Neural cell (in vitro differentiated cells): ENCODE measurements around the gene KHDC1L. TPM values are rescaled to one million over a fixed set of nuclear protein-coding genes. Genes with fewer than 3 reads are reported as not detected.

ENCODE experiments used
- H2AFZ ChIP-seq: fragments of 200-600, 300-800 bp; sonication (generic), shearing (Covaris generic); 2 replicates; pipeline ENCODE4 v1.6.0; 2014; ENCODE audit warnings: low read depth, mild to moderate bottlenecking, antibody characterized with exemption, low read length, moderate library complexity
- H3F3A ChIP-seq: fragments of 200-600 bp; shearing (Covaris generic); 2 replicates; pipeline ENCODE4 v1.6.1; 2016; ENCODE audit warnings: mild to moderate bottlenecking, moderate library complexity, mixed read lengths, antibody characterized with exemption, low read length; ENCODE audit not compliant: insufficient read depth, poor library complexity, severe bottlenecking
- H3K27ac ChIP-seq: fragments of 200-600, 300-800 bp; sonication (generic), shearing (Covaris generic); 2 replicates; pipeline ENCODE4 v1.5.1; 2014; ENCODE audit warnings: mild to moderate bottlenecking, low read length, moderate library complexity
- H3K27me3 ChIP-seq: fragments of 300-800, 200-600 bp; sonication (generic), shearing (Covaris generic); 2 replicates; pipeline ENCODE4 v1.6.0; 2014; ENCODE audit warnings: mild to moderate bottlenecking, low read depth, low read length, moderate library complexity; ENCODE audit not compliant: insufficient read depth
- H3K36me3 ChIP-seq: fragments of 300-800, 200-600 bp; sonication (generic), shearing (Covaris generic); 2 replicates; pipeline ENCODE4 v1.5.1; 2014; ENCODE audit warnings: mild to moderate bottlenecking, antibody characterized with exemption, low read length, moderate library complexity; ENCODE audit not compliant: insufficient read depth
- H3K4me2 ChIP-seq: fragments of 300-800, 200-600 bp; sonication (generic), shearing (Covaris generic); 2 replicates; pipeline ENCODE4 v1.6.0; 2014; ENCODE audit warnings: mild to moderate bottlenecking, low read length
- H3K4me3 ChIP-seq: fragments of 300-800, 200-600 bp; sonication (generic), shearing (Covaris generic); 2 replicates; pipeline ENCODE4 v1.5.1; 2014; ENCODE audit warnings: mild to moderate bottlenecking, low read length, moderate library complexity
- H3K79me2 ChIP-seq: fragments of 200-600 bp; shearing (Covaris generic); replicated peaks from 2 replicates; pipeline ENCODE4 v1.6.0; 2014; ENCODE audit warnings: mild to moderate bottlenecking, low read length, moderate library complexity; ENCODE audit not compliant: insufficient read depth
- H3K9ac ChIP-seq: fragments of 300-800, 200-600 bp; sonication (generic), shearing (Covaris generic); 2 replicates; pipeline ENCODE4 v1.6.1; 2016; ENCODE audit warnings: mild to moderate bottlenecking, low read length, mixed read lengths
- H3K9me2 ChIP-seq: fragments of 200-600 bp; shearing (Covaris generic); 2 replicates; pipeline ENCODE4 v1.6.1; 2016; ENCODE audit warnings: mild to moderate bottlenecking, low read length, mixed read lengths; ENCODE audit not compliant: insufficient read depth
- H3K9me3 ChIP-seq: fragments of 200-600, 300-800 bp; sonication (generic), shearing (Covaris generic); 2 replicates; pipeline ENCODE4 v1.6.1; 2016; ENCODE audit warnings: mild to moderate bottlenecking, mixed run types, low read length, moderate library complexity, mixed read lengths
- H4K20me1 ChIP-seq: fragments of 200-600 bp; shearing (Covaris generic); 2 replicates; pipeline ENCODE4 v1.6.1; 2016; ENCODE audit warnings: mild to moderate bottlenecking, mixed run types; ENCODE audit not compliant: insufficient read depth
- EP300 ChIP-seq: fragments of 450-650 bp; conservative IDR thresholded peaks from 2 replicates; pipeline ENCODE4 v1.6.1; 2014; ENCODE audit warnings: antibody characterized with exemption, mild to moderate bottlenecking, moderate library complexity; ENCODE audit not compliant: poor library complexity, severe bottlenecking
- EZH2 ChIP-seq: fragments of 200-600, 300-800 bp; shearing (Covaris generic), sonication (generic); IDR thresholded peaks from 2 replicates; pipeline ENCODE4 v1.6.1; 2014; ENCODE audit warnings: antibody characterized with exemption, low read length, borderline replicate concordance, mild to moderate bottlenecking; ENCODE audit not compliant: insufficient read depth, poor library complexity, severe bottlenecking
- MXI1 ChIP-seq: fragments of 450-650 bp; conservative IDR thresholded peaks from 2 replicates; pipeline ENCODE4 v1.6.1; 2014; ENCODE audit warnings: antibody characterized with exemption, mild to moderate bottlenecking; ENCODE audit not compliant: poor library complexity, severe bottlenecking
- POLR2AphosphoS5 ChIP-seq: IDR thresholded peaks from 2 replicates; pipeline ENCODE4 v1.6.1; 2012
- RAD21 ChIP-seq: fragments of 450-650 bp; conservative IDR thresholded peaks from 2 replicates; pipeline ENCODE4 v1.6.1; 2014; ENCODE audit warnings: antibody characterized with exemption, mild to moderate bottlenecking, moderate library complexity
- SMC3 ChIP-seq: fragments of 450-650 bp; conservative IDR thresholded peaks from 2 replicates; pipeline ENCODE4 v1.6.1; 2014; ENCODE audit warnings: antibody characterized with exemption, mild to moderate bottlenecking, moderate library complexity; ENCODE audit not compliant: poor library complexity
- TAF1 ChIP-seq: IDR thresholded peaks from 2 replicates; pipeline ENCODE4 v1.6.1; 2012; ENCODE audit warnings: low read depth
- polyA plus RNA-seq: library from polyadenylated mRNA; depleted of rRNA; stranded (reverse); fragments of >200 nt; gene quantifications from 2 replicates; pipeline ENCODE4 v1.2.3, GENCODE V29; 2014
- TF ChIP-seq, protein P1 (sequence below): fragments of 450-650 bp; IDR thresholded peaks from 2 replicates; pipeline ENCODE4 v1.5.1; 2014; ENCODE audit warnings: antibody characterized with exemption, mild to moderate bottlenecking, moderate library complexity; ENCODE audit not compliant: poor library complexity, severe bottlenecking
- TF ChIP-seq, protein P2 (sequence below): IDR thresholded peaks from 2 replicates; pipeline ENCODE4 v1.6.1; 2012; ENCODE audit warnings: borderline replicate concordance

Gene KHDC1L
- polyA plus RNA-seq, 1 donor from 2014 or later, result not detected

DNA sequence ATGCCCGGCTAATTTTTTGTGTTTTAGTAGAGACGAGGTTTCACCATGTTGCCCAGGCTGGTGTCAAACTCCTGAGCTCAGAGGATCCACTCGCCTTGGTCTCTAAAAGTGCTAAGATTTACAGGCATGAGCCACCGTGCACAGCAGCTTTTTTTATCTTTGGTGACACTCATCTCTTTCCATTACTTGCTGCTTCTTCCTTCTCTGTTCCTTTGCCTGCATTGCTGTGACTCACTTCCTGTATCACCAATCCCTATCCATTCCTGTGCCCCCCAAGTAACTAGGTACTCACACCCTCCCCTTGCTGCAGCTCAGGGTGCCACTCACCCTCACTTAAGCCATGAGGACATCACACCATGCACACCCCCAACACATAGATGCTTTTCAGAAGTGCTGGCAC is 24.6 kb downstream of the KHDC1L start:
- Histone ChIP-seq H3F3A (no peaks in the 10 kb centered on the region), H3K27me3 (no peaks in the 10 kb centered on the region), H3K4me2 (no peak overlapping the region), H3K79me2 (no peaks in the 10 kb centered on the region), H2AFZ (no peak overlapping the region), H4K20me1 (no peaks in the 10 kb centered on the region), H3K36me3 (no peaks in the 10 kb centered on the region), H3K4me3 (no peak overlapping the region), H3K9me2 (no peaks in the 10 kb centered on the region), H3K9ac (no peak overlapping the region), H3K9me3 (no peaks in the 10 kb centered on the region), H3K27ac (no peak overlapping the region)
- TF ChIP-seq RAD21 (no peak), TAF1 (no peak), EP300 (no peak), EZH2 (no peak), POLR2AphosphoS5 (no peak), MXI1 (no peak), SMC3 (no peak)
- TF ChIP-seq, protein P1, sequence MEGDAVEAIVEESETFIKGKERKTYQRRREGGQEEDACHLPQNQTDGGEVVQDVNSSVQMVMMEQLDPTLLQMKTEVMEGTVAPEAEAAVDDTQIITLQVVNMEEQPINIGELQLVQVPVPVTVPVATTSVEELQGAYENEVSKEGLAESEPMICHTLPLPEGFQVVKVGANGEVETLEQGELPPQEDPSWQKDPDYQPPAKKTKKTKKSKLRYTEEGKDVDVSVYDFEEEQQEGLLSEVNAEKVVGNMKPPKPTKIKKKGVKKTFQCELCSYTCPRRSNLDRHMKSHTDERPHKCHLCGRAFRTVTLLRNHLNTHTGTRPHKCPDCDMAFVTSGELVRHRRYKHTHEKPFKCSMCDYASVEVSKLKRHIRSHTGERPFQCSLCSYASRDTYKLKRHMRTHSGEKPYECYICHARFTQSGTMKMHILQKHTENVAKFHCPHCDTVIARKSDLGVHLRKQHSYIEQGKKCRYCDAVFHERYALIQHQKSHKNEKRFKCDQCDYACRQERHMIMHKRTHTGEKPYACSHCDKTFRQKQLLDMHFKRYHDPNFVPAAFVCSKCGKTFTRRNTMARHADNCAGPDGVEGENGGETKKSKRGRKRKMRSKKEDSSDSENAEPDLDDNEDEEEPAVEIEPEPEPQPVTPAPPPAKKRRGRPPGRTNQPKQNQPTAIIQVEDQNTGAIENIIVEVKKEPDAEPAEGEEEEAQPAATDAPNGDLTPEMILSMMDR, result no peak
- TF ChIP-seq, protein P2, sequence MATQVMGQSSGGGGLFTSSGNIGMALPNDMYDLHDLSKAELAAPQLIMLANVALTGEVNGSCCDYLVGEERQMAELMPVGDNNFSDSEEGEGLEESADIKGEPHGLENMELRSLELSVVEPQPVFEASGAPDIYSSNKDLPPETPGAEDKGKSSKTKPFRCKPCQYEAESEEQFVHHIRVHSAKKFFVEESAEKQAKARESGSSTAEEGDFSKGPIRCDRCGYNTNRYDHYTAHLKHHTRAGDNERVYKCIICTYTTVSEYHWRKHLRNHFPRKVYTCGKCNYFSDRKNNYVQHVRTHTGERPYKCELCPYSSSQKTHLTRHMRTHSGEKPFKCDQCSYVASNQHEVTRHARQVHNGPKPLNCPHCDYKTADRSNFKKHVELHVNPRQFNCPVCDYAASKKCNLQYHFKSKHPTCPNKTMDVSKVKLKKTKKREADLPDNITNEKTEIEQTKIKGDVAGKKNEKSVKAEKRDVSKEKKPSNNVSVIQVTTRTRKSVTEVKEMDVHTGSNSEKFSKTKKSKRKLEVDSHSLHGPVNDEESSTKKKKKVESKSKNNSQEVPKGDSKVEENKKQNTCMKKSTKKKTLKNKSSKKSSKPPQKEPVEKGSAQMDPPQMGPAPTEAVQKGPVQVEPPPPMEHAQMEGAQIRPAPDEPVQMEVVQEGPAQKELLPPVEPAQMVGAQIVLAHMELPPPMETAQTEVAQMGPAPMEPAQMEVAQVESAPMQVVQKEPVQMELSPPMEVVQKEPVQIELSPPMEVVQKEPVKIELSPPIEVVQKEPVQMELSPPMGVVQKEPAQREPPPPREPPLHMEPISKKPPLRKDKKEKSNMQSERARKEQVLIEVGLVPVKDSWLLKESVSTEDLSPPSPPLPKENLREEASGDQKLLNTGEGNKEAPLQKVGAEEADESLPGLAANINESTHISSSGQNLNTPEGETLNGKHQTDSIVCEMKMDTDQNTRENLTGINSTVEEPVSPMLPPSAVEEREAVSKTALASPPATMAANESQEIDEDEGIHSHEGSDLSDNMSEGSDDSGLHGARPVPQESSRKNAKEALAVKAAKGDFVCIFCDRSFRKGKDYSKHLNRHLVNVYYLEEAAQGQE, result no peak

DNA sequence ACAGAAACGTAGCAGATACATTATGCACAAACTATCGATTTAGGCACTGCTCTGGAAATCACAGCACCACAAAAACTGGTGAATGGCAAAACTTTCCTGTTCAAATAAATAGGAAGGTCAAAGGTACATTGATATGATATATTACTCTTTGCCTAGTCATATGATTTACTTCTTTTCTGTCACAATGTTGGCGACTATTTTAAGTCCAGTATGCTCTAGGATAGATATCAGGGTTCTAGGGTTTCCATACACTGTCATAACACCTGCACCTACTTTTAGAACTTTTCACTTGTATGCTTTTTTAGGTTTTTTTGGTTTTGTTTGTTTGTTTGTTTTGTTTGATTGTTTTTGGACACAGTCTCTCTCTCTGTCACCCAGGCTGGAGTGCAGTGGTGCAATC is 25.0 kb downstream of the KHDC1L start:
- TF ChIP-seq, protein P2, result no peak
- TF ChIP-seq EP300, result no peak
- TF ChIP-seq EZH2, result no peak
- TF ChIP-seq, protein P1, result no peak
- no peak for TF ChIP-seq SMC3
- no peak for TF ChIP-seq MXI1
- no peak for TF ChIP-seq RAD21
- TF ChIP-seq TAF1, result no peak
- TF ChIP-seq POLR2AphosphoS5, result no peak
- Histone ChIP-seq H2AFZ (no peak overlapping the region), H3K9me3 (no peaks in the 10 kb centered on the region), H3K4me2 (no peak overlapping the region), H3K79me2 (no peaks in the 10 kb centered on the region), H3K27me3 (no peaks in the 10 kb centered on the region), H3K27ac (no peak overlapping the region), H3K36me3 (no peaks in the 10 kb centered on the region), H3K9ac (no peak overlapping the region), H3K9me2 (no peaks in the 10 kb centered on the region), H3K4me3 (no peak overlapping the region), H4K20me1 (no peaks in the 10 kb centered on the region), H3F3A (no peaks in the 10 kb centered on the region)
